GM23248 (cell line): ENCODE measurements around the gene SLC44A4.

Source experiments
- EZH2 ChIP-seq: fragments of 200-600 bp; sonication (generic); IDR thresholded peaks from 2 replicates; pipeline ENCODE4 v1.6.1; 2018; ENCODE audit warnings: antibody characterized with exemption, mild to moderate bottlenecking; ENCODE audit not compliant: insufficient read depth, poor library complexity, severe bottlenecking
- EZH2phosphoT487 ChIP-seq: fragments of 200-600 bp; sonication (generic); IDR thresholded peaks from 2 replicates; pipeline ENCODE4 v1.6.1; 2018; ENCODE audit warnings: antibody characterized with exemption, moderate library complexity, mild to moderate bottlenecking, low read depth; ENCODE audit not compliant: insufficient read depth

DNA sequence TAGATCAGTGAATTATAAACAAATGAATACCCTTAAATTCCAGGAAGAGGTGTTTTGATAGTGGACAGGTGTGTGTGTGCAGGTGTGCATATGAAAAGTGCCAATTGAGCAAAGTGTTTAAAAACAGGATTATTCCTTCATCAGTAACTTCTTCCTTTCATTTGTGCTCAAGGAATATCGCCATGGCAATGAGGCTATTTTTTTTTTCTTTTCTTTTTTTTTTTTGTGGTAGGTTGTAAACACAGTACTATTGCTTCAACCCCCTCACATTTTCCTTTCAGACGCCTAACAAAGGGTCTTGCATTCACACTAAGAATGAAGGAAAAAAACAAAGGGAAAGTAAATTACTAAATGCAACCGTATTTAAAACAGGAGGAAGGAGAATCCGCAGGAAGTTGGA, 53.2 kb downstream of the SLC44A4 start:
- TF ChIP-seq EZH2 (no peak), EZH2phosphoT487 (no peak)
